Caco-2 (cell line): ENCODE data around the gene PRAC2. TPM values are rescaled to one million over a fixed set of nuclear protein-coding genes. Genes with fewer than 3 reads are reported as not detected.
A peak's percentile ranks its signal among the peaks of the same experiment; 100 is the strongest.

Experiments used
- BruUV-seq: library from RNA; stranded (reverse); fragments of 400-500 nt; replicated peaks from 2 replicates; lab custom pipeline; 2021; lab: Mats Ljungman, UMichigan
- CTCF ChIA-PET: fragments of 300-600 bp; sonication (Branson Sonifier 250); formaldehyde crosslinking; loops from one replicate; lab custom pipeline; 2022; ENCODE audit warnings: antibody characterized with exemption; lab: Charles Lee
- POLR2A ChIA-PET: fragments of 300-600 bp; sonication (Branson Sonifier 250); formaldehyde crosslinking; loops from one replicate; lab custom pipeline; 2022; ENCODE audit warnings: antibody characterized with exemption; lab: Charles Lee
- DNase-seq, 2 experiments: peaks; one replicate each; pipeline versions ENCODE4 v3.0.0 to v3.0.0-alpha.2; 2020 to 2022
- H3K27me3 ChIP-seq: replicated peaks from 2 replicates; pipeline ENCODE4 v1.6.0; 2011; ENCODE audit warnings: low read length; ENCODE audit not compliant: control insufficient read depth, insufficient read depth
- H3K36me3 ChIP-seq: 2 replicates; pipeline ENCODE4 v1.5.1; 2011; ENCODE audit warnings: low read length; ENCODE audit not compliant: control insufficient read depth, insufficient read depth
- H3K4me1 ChIP-seq: fragments of 250-450 bp; sonication (Bioruptor Pico); 2 replicates; pipeline ENCODE4 v1.5.1; 2020; ENCODE audit warnings: mild to moderate bottlenecking
- H3K4me3 ChIP-seq: 2 replicates; pipeline ENCODE4 v1.5.1; 2011; ENCODE audit warnings: low read depth, mild to moderate bottlenecking, control low read depth, low read length
- H3K9me3 ChIP-seq: fragments of 250-450 bp; sonication (Bioruptor Pico); 2 replicates; pipeline ENCODE4 v1.5.1; 2020; ENCODE audit warnings: mild to moderate bottlenecking, moderate library complexity
- H3K27ac Mint-ChIP-seq: one replicate; pipeline ENCODE4 v1.8.0; 2022; ENCODE audit warnings: mixed read lengths; ENCODE audit not compliant: unreplicated experiment
- H3K27me3 Mint-ChIP-seq: one replicate; pipeline ENCODE4 v1.8.0; 2022; ENCODE audit warnings: mixed read lengths; ENCODE audit not compliant: insufficient read depth, unreplicated experiment
- H3K36me3 Mint-ChIP-seq: one replicate; pipeline ENCODE4 v1.8.0; 2022; ENCODE audit warnings: mild to moderate bottlenecking, mixed read lengths; ENCODE audit not compliant: insufficient read depth, unreplicated experiment
- H3K4me1 Mint-ChIP-seq: one replicate; pipeline ENCODE4 v1.8.0; 2022; ENCODE audit warnings: low read depth, mixed read lengths; ENCODE audit not compliant: unreplicated experiment
- H3K4me3 Mint-ChIP-seq: one replicate; pipeline ENCODE4 v1.8.0; 2022; ENCODE audit warnings: mild to moderate bottlenecking, moderate library complexity, mixed read lengths; ENCODE audit not compliant: unreplicated experiment
- H3K9me3 Mint-ChIP-seq: one replicate; pipeline ENCODE4 v1.8.0; 2022; ENCODE audit warnings: mixed read lengths; ENCODE audit not compliant: unreplicated experiment
- CTCF ChIP-seq, 2 experiments: fragments of 200-600 bp in 1 of 2; IDR thresholded peaks; 1 replicate in 1 of 2; 2 replicates in 1 of 2; pipeline versions ENCODE4 v1.5.1 to v1.8.0; 2011 to 2022; ENCODE audit warnings: antibody characterized with exemption in 1 of 2, control low read depth in 1 of 2, inconsistent platforms in 1 of 2, low read depth in 1 of 2, low read length in 1 of 2, mild to moderate bottlenecking in 1 of 2, moderate library complexity in 1 of 2; ENCODE audit not compliant: insufficient read depth in 1 of 2, severe bottlenecking in 1 of 2, unreplicated experiment in 1 of 2
- intact Hi-C: fragments of 100-400 bp; cut with micrococcal nuclease; formaldehyde crosslinking; loops from one replicate; pipeline ENCODE4 v1.10.0; 2022; ENCODE audit not compliant: unreplicated experiment
- total RNA-seq: library from RNA; stranded (reverse); gene quantifications from 2 replicates; pipeline ENCODE4 v1.2.3, GENCODE V29; 2022

PRAC2 gene
- total RNA-seq, 1 experiment from 2014 or later: not detected

- H3K4me3 ChIP-seq: no peak overlapping the region
- BruUV-seq: no TSS peak
These were observed 44.6 kb upstream of the PRAC2 start for GRCh38 chr17:48678141-48678971.

GRCh38 chr17:48679385-48680096 lies 43.4 kb upstream of the PRAC2 start:
- BruUV-seq: no TSS peak
- ChIA-PET CTCF (interaction anchor here (0.6 to 3.9 kb wide), 15 partner anchors 13 to 349 kb away, joined by 3 to 84 read pairs (median 4); partner anchors contain the start of genes HOXB13, HOXB9 and TTLL6), POLR2A (no interaction called here)
- no peaks in the 10 kb centered on the region for H3K27me3 ChIP-seq
- no peaks in the 10 kb centered on the region for H3K4me1 Mint-ChIP-seq
- DNase-seq: no peak
- intact Hi-C loops: loop anchor here (10.0 kb wide), 1 partner anchor 355 kb away; no protein-coding TSS in a partner anchor
- H3K27ac Mint-ChIP-seq: no peak overlapping the region
- H3K36me3 ChIP-seq: no peaks in the 10 kb centered on the region
- no peaks in the 10 kb centered on the region for H3K9me3 ChIP-seq
- no peaks in the 10 kb centered on the region for H3K9me3 Mint-ChIP-seq
- peaks cover 6% of the 10 kb centered on the region for H3K27me3 Mint-ChIP-seq
- H3K4me1 ChIP-seq: no peaks in the 10 kb centered on the region
- TF ChIP-seq CTCF (IDR thresholded peaks at IDR 0.05; ENCODE audit: insufficient read depth in 1 of 2, low read depth in 1 of 2, low read length in 1 of 2, severe bottlenecking in 1 of 2, unreplicated experiment in 1 of 2): no peak
- no peak overlapping the region for H3K4me3 ChIP-seq
- no peaks in the 10 kb centered on the region for H3K36me3 Mint-ChIP-seq
- no peak overlapping the region for H3K4me3 Mint-ChIP-seq

More at GRCh38 chr17:48678141-48678971, 44.6 kb upstream of the PRAC2 start:
- Mint-ChIP-seq H3K4me1 (no peaks in the 10 kb centered on the region), H3K36me3 (no peaks in the 10 kb centered on the region), H3K27ac (no peak overlapping the region), H3K4me3 (no peak overlapping the region), H3K9me3 (no peaks in the 10 kb centered on the region), H3K27me3 (peaks cover 8% of the 10 kb centered on the region)
- H3K36me3 ChIP-seq: no peaks in the 10 kb centered on the region
- POLR2A ChIA-PET: interaction anchor here (0.5 kb wide), 1 partner anchor 17 kb away, joined by 6 read pairs; no protein-coding TSS in a partner anchor
- intact Hi-C loops: loop anchor here (1.0 to 10.0 kb wide), 3 partner anchors 113 to 356 kb away; no protein-coding TSS in a partner anchor
- DNase-seq: peak; percentile 69 to 87
- H3K9me3 ChIP-seq: no peaks in the 10 kb centered on the region
- H3K27me3 ChIP-seq: no peaks in the 10 kb centered on the region
- CTCF ChIA-PET: interaction anchor here (0.5 to 3.9 kb wide), 34 partner anchors 12 to 999 kb away, joined by 3 to 84 read pairs (median 4); partner anchors contain the start of genes ATP5MC1, HOXB13, HOXB9 and TTLL6
- TF ChIP-seq CTCF (IDR thresholded peaks at IDR 0.05; ENCODE audit: insufficient read depth in 1 of 2, low read depth in 1 of 2, low read length in 1 of 2, severe bottlenecking in 1 of 2, unreplicated experiment in 1 of 2): peak; percentile 99
- H3K4me1 ChIP-seq: no peaks in the 10 kb centered on the region

GRCh38 chr17:48681609-48682008 lies 41.4 kb upstream of the PRAC2 start:
- no TSS peak for BruUV-seq
- Histone ChIP-seq H3K4me3 (no peak overlapping the region), H3K36me3 (no peaks in the 10 kb centered on the region), H3K27me3 (no peaks in the 10 kb centered on the region), H3K4me1 (no peaks in the 10 kb centered on the region), H3K9me3 (no peaks in the 10 kb centered on the region)
- intact Hi-C loops: no loop called here
- no peaks in the 10 kb centered on the region for H3K9me3 Mint-ChIP-seq
- POLR2A ChIA-PET: no interaction called here
- CTCF ChIA-PET: interaction anchor here (1.0 to 1.7 kb wide), 3 partner anchors 10 to 197 kb away, joined by 5 to 7 read pairs (median 6); no protein-coding TSS in a partner anchor
- H3K4me1 Mint-ChIP-seq: no peaks in the 10 kb centered on the region
- peaks cover 6% of the 10 kb centered on the region for H3K27me3 Mint-ChIP-seq
- no peak for TF ChIP-seq CTCF (IDR thresholded peaks at IDR 0.05; ENCODE audit: insufficient read depth in 1 of 2, low read depth in 1 of 2, low read length in 1 of 2, severe bottlenecking in 1 of 2, unreplicated experiment in 1 of 2)
- DNase-seq: peak in 1 of 2 experiments; percentile 33
- H3K36me3 Mint-ChIP-seq: no peaks in the 10 kb centered on the region
- no peak overlapping the region for H3K4me3 Mint-ChIP-seq
- H3K27ac Mint-ChIP-seq: no peak overlapping the region
